Stimulated activated CD4-positive, alpha-beta T cell treated with anti-CD3 and anti-CD28 coated beads, TNF-alpha, amount 100 ng/mL, for 48 hours (primary cell): ENCODE measurements around the gene MINDY4.

Source experiments
- DNase-seq, 3 donors: peaks; one replicate each; pipeline ENCODE4 v3.0.0-alpha.2; 2020; ENCODE audit warnings: low read depth in 3 of 3

The MINDY4 gene

GRCh38 chr7:30877015-30877769, 106.0 kb downstream of the MINDY4 start:
- no peak for DNase-seq

GRCh38 chr7:30877993-30878392, 106.8 kb downstream of the MINDY4 start:
- no peak for DNase-seq

- no peak for DNase-seq
These were observed 108.2 kb downstream of the MINDY4 start for GRCh38 chr7:30879139-30880124.

GRCh38 chr7:30880125-30880720, 109.0 kb downstream of the MINDY4 start:
- DNase-seq: no peak

GRCh38 chr7:30880941-30881340, 109.7 kb downstream of the MINDY4 start:
- DNase-seq: no peak

- no peak for DNase-seq
These were observed 110.2 kb downstream of the MINDY4 start for GRCh38 chr7:30881448-30881847.

- no peak for DNase-seq
These were observed 113.7 kb downstream of the MINDY4 start for GRCh38 chr7:30884881-30885280.

- no peak for DNase-seq
These were observed 115.4 kb downstream of the MINDY4 start for GRCh38 chr7:30886608-30887011.

- DNase-seq: no peak
These were observed 116.3 kb downstream of the MINDY4 start for GRCh38 chr7:30887464-30887872.

GRCh38 chr7:30888747-30889146, 117.5 kb downstream of the MINDY4 start:
- DNase-seq: no peak

GRCh38 chr7:30890226-30890625, 119.0 kb downstream of the MINDY4 start:
- DNase-seq: no peak

- DNase-seq: no peak
These were observed 122.1 kb downstream of the MINDY4 start for GRCh38 chr7:30893357-30893756.

GRCh38 chr7:30894009-30894408, 122.8 kb downstream of the MINDY4 start:
- no peak for DNase-seq

- DNase-seq: no peak
These were observed 123.8 kb downstream of the MINDY4 start for GRCh38 chr7:30894866-30895605.

- DNase-seq: no peak
These were observed 124.8 kb downstream of the MINDY4 start for GRCh38 chr7:30896036-30896435.

- no peak for DNase-seq
These were observed 125.8 kb downstream of the MINDY4 start for GRCh38 chr7:30896783-30897637.

- no peak for DNase-seq
These were observed 126.6 kb downstream of the MINDY4 start for GRCh38 chr7:30897770-30898169.

GRCh38 chr7:30898411-30898810, 127.2 kb downstream of the MINDY4 start:
- no peak for DNase-seq

GRCh38 chr7:30899066-30899465, 127.8 kb downstream of the MINDY4 start:
- no peak for DNase-seq

- no peak for DNase-seq
These were observed 128.4 kb downstream of the MINDY4 start for GRCh38 chr7:30899630-30900029.

- no peak for DNase-seq
These were observed 128.8 kb downstream of the MINDY4 start for GRCh38 chr7:30900053-30900452.
